NCI-H146 treated with DMSO at 0.1 percent for 48 hours (cell line): ENCODE results near the gene GAK.
"Not testable (repeated sequence)": the region's sequence is repeated elsewhere in the genome, so short reads cannot be mapped to it uniquely, and the experiment has no call there.

Experiments
- DNase-seq: peaks from one replicate; lab custom pipeline; 2025; ENCODE audit not compliant: unreplicated experiment; lab: John Stamatoyannopoulos, UW

Gene GAK

DNA sequence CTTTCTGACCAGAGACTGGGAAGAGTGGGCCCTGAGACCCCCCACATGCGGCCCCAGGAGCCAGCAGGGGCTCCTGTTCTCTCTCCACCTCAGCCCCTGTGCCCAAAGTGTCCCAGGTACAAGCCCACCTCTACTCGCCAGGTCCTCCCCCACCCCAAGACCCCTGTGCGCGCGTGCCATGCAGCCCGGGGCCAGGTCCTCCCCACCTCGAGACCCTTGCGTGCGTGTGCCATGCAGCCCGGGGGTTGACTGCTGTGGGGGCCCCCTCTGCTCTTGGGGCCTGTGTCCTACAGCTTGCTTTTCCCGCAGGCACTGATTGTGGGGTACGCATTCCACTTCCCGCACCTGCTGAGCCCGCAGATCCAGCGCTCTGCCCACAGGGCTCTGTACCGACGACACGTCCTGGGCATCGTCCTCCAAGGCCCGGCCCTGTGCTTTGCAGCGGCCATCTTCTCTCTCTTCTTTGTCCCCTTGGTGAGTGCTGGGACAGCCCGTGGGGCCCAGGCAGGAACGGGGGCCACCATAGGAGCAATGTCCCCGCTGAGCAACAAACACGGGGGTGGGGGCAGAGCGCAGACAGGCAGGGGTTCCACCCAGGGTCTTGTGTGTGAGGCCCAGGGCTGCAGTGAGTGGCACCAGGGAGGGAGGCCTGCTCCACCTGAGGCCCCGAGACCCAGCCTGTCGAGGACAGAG lies 20.9 kb upstream of the GAK start:
- no peak for DNase-seq

DNA sequence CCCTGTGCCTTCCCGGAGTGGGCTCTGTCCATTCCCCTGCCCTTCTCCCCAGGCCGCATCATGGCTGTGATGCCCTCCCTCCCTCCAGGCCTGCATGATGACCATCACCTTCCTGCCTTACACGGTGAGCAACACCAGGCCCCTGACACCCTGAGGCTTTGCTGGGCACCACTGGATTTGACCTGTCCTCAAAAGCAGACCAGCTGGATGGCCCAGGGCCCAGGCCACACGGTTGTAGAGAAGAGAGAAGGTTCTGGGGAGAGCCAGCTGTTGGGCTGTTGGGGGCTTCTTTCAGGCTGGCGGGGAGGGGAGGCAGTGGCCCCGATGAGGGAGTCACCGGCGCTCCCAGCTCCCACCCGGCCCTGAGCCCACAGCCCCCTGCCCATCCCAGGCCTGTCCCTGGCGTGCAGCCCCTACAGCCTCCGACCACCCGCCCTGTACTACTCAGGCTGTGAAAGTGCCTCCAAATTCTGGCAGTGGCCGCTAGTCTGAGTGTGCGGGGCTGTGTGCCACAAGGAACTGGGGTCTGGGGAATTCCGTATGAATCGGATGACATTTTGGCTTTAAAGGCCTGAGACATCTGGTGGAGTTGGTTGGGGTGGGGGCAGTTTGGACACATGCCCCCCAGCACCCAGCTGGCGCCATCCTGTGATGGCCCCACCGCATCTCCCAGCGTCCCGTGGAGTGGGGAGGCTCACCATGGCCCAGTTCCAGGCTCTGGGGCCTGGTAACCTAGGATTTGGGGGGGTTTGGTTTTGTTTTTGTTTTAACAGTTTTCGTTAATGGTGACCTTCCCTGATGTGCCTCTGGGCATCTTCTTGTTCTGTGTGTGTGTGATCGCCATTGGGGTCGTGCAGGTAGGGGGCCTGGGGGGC lies 19.7 kb upstream of the GAK start:
- no peak for DNase-seq

GRCh38 chr4:951186-951585 lies 19.1 kb upstream of the GAK start:
- DNase-seq = no peak

DNA sequence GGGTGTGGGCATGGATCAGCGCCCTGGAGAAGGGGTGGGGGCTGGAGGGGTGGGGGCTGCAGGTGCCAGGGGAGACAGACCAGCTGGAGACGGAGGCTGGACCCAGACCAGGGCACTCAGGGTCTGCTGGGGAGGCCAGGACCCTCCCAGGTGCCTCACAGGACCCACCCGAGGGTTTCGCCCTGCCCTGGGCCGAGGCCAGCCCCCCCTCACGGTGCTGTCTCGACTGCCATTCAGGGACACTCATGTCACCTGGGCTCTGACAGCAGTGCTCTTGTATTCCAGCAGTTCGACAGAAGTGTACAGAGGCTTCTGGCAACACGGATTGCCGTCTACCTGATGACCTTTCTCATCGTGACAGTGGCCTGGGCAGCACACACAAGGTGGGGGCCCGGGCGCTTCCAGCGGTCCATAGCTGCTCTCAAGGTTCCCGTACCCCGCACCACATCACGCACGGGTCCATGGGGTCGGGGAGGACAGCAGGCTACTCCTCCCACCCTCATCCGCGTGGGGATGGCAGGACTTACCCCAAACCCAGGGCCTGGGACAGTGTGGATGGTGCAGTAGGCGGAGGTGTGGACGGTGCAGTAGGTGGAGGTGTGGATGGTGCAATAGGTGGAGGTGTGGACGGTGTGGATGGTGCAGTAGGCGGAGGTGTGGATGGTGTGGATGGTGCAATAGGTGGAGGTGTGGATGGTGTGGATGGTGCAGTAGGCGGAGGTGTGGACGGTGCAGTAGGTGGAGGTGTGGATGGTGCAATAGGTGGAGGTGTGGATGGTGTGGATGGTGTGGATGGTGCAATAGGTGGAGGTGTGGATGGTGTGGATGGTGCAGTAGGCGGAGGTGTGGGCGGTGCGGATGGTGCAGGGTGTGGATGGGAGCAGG lies 18.3 kb upstream of the GAK start:
- DNase-seq = no peak

DNA sequence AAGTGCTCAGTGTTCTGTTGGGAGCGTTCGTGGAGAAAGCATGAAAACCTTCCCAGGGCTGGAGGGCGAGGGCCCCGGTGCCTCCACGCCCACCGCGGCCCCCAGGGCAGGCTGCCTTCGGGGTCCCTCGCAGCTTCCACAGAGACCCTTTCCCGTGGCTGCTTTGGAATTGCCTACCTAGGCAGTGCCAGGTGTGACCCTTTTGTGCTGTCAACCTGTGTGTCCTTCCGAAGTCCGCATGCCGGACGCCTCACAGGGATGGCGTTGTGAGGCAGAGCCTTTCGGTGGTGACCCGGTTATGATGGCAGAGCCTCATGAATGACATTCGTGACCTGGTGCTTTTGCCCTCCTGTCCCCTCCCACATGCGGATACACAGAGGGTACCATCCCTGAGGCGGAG lies 17.5 kb upstream of the GAK start:
- no peak for DNase-seq

DNA sequence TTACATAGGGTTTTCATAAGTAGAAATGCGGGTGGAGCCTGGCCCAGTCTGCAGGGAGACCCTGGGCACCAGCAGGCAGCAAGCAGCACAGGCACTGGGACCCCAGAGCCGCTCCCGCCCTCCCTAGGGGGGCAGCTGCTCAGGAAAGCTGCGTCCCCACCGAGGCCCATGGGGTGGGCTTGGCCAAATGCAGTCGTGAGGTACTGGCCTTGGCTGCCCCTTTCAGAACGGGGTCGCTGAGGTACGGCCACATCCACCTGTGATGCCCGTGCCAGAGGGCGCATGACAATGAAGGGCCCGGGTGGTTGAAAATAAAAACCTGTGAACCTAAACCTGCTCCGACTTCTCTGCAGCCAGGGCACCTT lies 16.8 kb upstream of the GAK start:
- DNase-seq = no peak

DNA sequence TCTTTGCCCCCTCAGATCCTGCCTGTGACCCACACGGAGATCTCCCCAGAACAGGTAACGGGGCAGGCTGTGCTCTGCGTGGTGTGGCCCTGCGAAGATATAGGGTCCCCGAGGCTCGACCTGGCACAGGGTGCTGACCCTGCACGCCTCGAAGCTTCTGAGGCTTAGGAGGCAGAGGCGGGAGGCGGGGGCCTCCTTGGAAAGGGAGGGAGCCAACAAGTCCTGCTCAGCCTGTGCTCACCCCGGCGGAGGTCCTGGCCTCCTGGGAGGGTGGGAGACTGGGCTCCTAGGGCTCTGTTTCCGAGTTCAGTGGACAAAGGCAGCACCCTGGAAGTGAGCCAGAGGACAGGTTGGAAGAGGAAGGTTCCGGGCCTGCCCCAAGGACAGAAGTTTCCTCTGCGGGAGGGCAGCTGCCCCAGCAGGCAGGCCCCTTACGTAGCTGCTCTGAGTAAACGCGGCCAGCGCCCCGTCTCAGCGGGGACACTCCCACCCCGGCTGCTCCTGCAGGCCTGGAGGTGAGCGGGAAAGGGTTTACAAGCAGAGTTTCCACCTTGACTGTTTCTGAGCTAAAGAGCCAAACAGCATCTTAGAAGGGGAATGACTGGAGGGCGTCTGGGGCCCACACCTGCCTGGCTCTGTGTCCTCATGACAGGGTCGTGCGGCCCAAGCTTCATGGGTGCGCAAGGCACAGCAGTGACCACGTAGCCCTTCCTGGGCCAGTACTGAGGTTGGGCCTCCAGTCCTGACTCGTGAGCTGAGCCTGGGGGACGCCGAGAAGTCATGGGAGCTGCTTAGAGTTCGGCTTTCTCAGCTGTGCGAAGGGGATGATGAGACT lies 16.2 kb upstream of the GAK start:
- no peak for DNase-seq

GRCh38 chr4:947491-947971 lies 15.4 kb upstream of the GAK start:
- DNase-seq = no peak

DNA sequence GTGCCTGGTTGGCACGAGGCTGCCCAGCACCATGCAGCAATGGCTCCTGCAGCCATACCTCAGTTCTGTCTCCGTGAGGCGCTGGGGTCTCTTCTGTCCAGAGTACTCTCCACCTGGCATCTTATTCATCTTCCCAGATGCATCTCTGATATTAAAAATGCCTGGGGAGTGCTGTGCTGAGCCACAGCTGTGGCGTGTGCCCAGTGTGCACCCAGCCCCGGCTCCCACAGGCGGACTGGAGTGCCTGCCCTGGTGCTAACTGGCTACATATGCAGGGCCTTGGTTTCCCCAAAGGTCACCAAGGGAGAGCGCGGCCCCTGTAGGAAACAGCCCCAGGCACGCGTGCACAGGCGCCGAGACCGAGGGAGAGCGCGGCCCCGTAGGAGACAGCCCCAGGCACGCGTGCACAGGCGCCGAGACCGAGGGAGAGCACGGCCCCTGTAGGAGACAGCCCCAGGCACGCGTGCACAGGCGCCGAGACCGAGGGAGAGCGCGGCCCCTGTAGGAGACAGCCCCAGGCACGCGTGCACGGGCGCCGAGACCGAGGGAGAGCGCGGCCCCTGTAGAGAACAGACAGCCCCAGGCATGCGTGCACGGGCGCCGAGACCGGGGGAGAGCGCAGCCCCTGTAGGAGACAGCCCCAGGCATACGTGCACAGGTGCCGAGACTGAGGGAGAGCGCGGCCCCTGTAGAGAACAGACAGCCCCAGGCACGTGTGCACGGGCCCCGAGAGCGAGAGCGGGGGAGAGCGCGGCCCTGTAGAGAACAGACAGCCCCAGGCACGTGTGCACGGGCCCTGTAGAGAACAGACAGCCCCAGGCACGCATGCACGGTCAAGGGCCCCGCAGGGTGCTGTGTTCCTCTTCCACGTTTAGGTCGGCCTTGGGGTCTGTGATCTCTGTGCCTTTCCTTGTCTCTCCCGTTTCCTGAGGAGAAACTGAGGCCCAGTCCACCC lies 14.7 kb upstream of the GAK start:
- no peak for DNase-seq

DNA sequence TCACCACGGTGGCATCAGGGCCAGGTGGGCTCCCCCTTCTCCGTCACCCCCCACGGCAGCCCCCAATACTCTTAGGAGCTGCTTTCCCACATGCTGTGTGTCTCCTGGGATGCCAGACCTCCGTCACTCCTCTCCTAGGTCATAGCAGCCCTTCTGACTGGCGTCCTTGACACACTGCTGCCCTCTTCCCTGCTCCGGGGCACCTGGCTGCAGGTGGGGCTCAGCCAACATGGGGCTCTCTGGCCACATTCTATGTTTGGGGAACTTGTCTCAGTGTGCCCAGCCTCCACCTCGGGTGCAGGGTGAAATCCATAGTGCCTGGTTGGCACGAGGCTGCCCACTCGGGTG lies 14.0 kb upstream of the GAK start:
- DNase-seq = no peak

GRCh38 chr4:945274-946102 lies 13.4 kb upstream of the GAK start:
- DNase-seq = no peak

- DNase-seq = not testable (repeated sequence)
These were observed 7.4 kb upstream of the GAK start for GRCh38 chr4:939508-939907.

GRCh38 chr4:932713-933070 lies 576 bp upstream of the GAK start:
- no peak for DNase-seq

- no peak for DNase-seq
These were observed 739 bp downstream of the GAK start for GRCh38 chr4:931194-931959.

DNA sequence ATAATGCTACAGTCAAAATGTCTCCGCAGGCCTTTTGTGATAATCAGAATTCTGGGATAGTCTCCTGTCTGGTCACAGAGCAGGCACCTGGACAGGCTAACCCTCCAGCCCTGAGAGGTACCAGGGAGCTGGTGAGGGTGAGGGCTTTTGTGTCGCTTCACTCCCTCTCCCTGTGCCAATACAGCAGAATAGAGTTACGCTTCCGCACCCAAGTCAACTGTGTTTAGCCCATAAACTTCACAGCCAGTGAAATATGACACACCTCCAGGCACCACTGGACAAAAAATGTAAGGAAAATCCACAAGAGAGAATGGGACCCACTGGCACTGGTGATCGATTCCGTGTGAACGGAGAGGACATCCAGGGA lies 1.3 kb downstream of the GAK start:
- no peak for DNase-seq

DNA sequence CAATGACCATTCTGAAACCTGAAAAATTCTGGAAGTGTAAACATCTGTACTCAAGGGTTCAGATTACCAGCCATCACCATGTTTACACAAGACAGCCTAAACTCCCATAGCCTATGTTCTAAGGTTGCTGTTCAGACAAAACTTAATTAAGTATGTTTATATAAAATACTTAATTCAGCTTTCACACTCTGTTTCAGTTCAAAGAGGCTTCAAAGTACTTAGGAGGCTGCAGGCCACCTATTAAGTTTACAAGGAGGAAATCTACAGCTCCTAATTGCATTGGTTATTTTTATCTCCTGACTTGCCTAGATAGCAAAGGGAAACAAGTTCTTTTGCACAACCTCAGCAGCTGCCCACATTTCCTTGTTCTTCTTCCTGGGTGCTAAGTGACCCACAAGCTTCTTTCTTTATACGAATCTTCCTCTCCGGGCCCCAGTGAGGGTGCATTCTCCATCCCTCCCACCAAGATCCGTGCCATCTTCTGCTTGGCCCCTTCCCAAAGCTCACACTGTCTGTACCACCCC lies 2.0 kb downstream of the GAK start:
- DNase-seq = no peak

GRCh38 chr4:929096-929765 lies 2.9 kb downstream of the GAK start:
- no peak for DNase-seq
